Panc1 (cell line): Measurements from ENCODE around the gene PLOD3. TPM values are rescaled to one million over a fixed set of nuclear protein-coding genes. Genes with fewer than 3 reads are reported as not detected.
A peak's percentile ranks its signal among the peaks of the same experiment; 100 is the strongest.

Source experiments
- ATAC-seq: fragments of 200-7000 bp; cut with Tn5 transposase; 2 replicates; pipeline ENCODE4 v1.9.1; 2020; ENCODE audit warnings: mild to moderate bottlenecking, moderate library complexity
- BruUV-seq: library from RNA; stranded (reverse); fragments of 400-500 nt; replicated peaks from 2 replicates; lab custom pipeline; 2021; lab: Mats Ljungman, UMichigan
- CTCF ChIA-PET: fragments of 300-600 bp; sonication (Branson Sonifier 250); formaldehyde crosslinking; loops from one replicate; lab custom pipeline; 2022; ENCODE audit warnings: antibody characterized with exemption; lab: Charles Lee
- POLR2A ChIA-PET: fragments of 300-600 bp; sonication (Branson Sonifier 250); formaldehyde crosslinking; loops from one replicate; lab custom pipeline; 2022; ENCODE audit warnings: antibody characterized with exemption; lab: Charles Lee
- DNase-seq: peaks from one replicate; pipeline ENCODE4 v3.0.0-alpha.2; 2010; ENCODE audit warnings: low read depth, low spot score
- H3K27ac ChIP-seq: 2 replicates; pipeline ENCODE4 v1.5.1; 2011; ENCODE audit warnings: mild to moderate bottlenecking, low read length, inconsistent platforms
- H3K27me3 ChIP-seq: fragments of 200-500 bp; sonication (Bioruptor generic); 2 replicates; pipeline ENCODE4 v1.6.0; 2014; ENCODE audit warnings: low read length, inconsistent platforms; ENCODE audit not compliant: control insufficient read depth, insufficient read depth
- H3K36me3 ChIP-seq: fragments of 200-500 bp; sonication (Bioruptor generic); 2 replicates; pipeline ENCODE4 v1.5.1; 2014; ENCODE audit warnings: inconsistent platforms, mild to moderate bottlenecking, low read length, moderate library complexity; ENCODE audit not compliant: control insufficient read depth, insufficient read depth
- H3K4me1 ChIP-seq: 2 replicates; pipeline ENCODE4 v1.5.1; 2011; ENCODE audit warnings: inconsistent platforms, mild to moderate bottlenecking, low read length, moderate library complexity; ENCODE audit not compliant: control insufficient read depth, insufficient read depth
- H3K4me3 ChIP-seq, 2 experiments: 2 replicates each; pipeline ENCODE4 v1.5.1; 2011 to 2012; ENCODE audit warnings: low read depth in 2 of 2, low read length in 2 of 2, mild to moderate bottlenecking in 2 of 2, inconsistent platforms in 1 of 2, moderate library complexity in 1 of 2
- H3K9me3 ChIP-seq: fragments of 200-500 bp; sonication (Bioruptor generic); 2 replicates; pipeline ENCODE4 v1.5.1; 2014; ENCODE audit warnings: low read depth, mild to moderate bottlenecking, inconsistent platforms, low read length, moderate library complexity; ENCODE audit not compliant: control insufficient read depth, insufficient read depth
- CTCF ChIP-seq: fragments of 450-650 bp; IDR thresholded peaks from 2 replicates; pipeline ENCODE4 v1.5.1; 2017; ENCODE audit warnings: mild to moderate bottlenecking
- POLR2AphosphoS5 ChIP-seq: IDR thresholded peaks from 2 replicates; pipeline ENCODE4 v1.6.1; 2012; ENCODE audit warnings: mild to moderate bottlenecking, low read depth, low read length, moderate library complexity
- REST ChIP-seq, 2 experiments: IDR thresholded peaks; 2 replicates each; pipeline ENCODE4 v1.6.1; 2011 to 2012; ENCODE audit warnings: low read depth in 2 of 2, control low read depth in 1 of 2, low read length in 1 of 2, mild to moderate bottlenecking in 1 of 2, moderate library complexity in 1 of 2; ENCODE audit not compliant: insufficient read depth in 1 of 2
- SIN3A ChIP-seq: IDR thresholded peaks from 2 replicates; pipeline ENCODE4 v1.6.1; 2012; ENCODE audit warnings: low read depth, mild to moderate bottlenecking, low read length, moderate library complexity, borderline replicate concordance; ENCODE audit not compliant: insufficient read depth
- TCF7L2 ChIP-seq: IDR thresholded peaks from 2 replicates; pipeline ENCODE4 v1.6.1; 2011; ENCODE audit warnings: mild to moderate bottlenecking, low read depth, low read length, inconsistent platforms
- in situ Hi-C: cut with HindIII; loops from 2 replicates; pipeline ENCODE4 v1.10.0; 2016; ENCODE audit warnings: low sequenced_read_pairs, low pct_unique_long_range_greater_than_20kb
- intact Hi-C: fragments of 100-400 bp; cut with micrococcal nuclease; formaldehyde crosslinking; loops from one replicate; pipeline ENCODE4 v1.10.0; 2022; ENCODE audit not compliant: unreplicated experiment
- total RNA-seq: library from RNA; stranded (reverse); gene quantifications from one replicate; pipeline ENCODE4 v1.2.1, GENCODE V29; 2021; ENCODE audit not compliant: unreplicated experiment

Gene PLOD3
- total RNA-seq, 1 experiment from 2014 or later: 93.0 TPM

GRCh38 chr7:101169110-101169837 lies 48.1 kb downstream of the PLOD3 start:
- Histone ChIP-seq H3K4me1 (peaks cover 56% of the 10 kb centered on the region), H3K9me3 (no peaks in the 10 kb centered on the region), H3K27me3 (peaks cover 16% of the 10 kb centered on the region), H3K4me3 (peak overlapping the region; percentile 8 to 46; a peak in 3 of 4 replicates), H3K36me3 (no peaks in the 10 kb centered on the region), H3K27ac (no peak overlapping the region)
- POLR2A ChIA-PET: interaction anchor here (0.7 kb wide), 1 partner anchor 72 kb away, joined by 3 read pairs; no protein-coding TSS in a partner anchor
- TF ChIP-seq REST (IDR thresholded peaks at IDR 0.05; ENCODE audit: insufficient read depth in 1 of 2, low read depth in 2 of 2, low read length in 1 of 2) (no peak), SIN3A (no peak), TCF7L2 (no peak), POLR2AphosphoS5 (no peak), CTCF (no peak)
- DNase-seq (no peak), ATAC-seq (no peak)
- BruUV-seq: no TSS peak
- intact Hi-C loops: no loop called here
- in situ Hi-C loops: no loop called here
- CTCF ChIA-PET: interaction anchor here (1.6 kb wide), 1 partner anchor 23 kb away, joined by 5 read pairs; no protein-coding TSS in a partner anchor

GRCh38 chr7:101168412-101169049 lies 48.9 kb downstream of the PLOD3 start:
- ChIA-PET POLR2A (interaction anchor here (0.7 kb wide), 2 partner anchors 8 to 71 kb away, joined by 3 to 5 read pairs; no protein-coding TSS in a partner anchor), CTCF (no interaction called here)
- Histone ChIP-seq H3K27me3 (peaks cover 16% of the 10 kb centered on the region), H3K9me3 (no peaks in the 10 kb centered on the region), H3K27ac (no peak overlapping the region), H3K4me1 (peaks cover 50% of the 10 kb centered on the region), H3K36me3 (no peaks in the 10 kb centered on the region), H3K4me3 (no peak overlapping the region)
- in situ Hi-C loops (no loop called here), intact Hi-C loops (no loop called here)
- no TSS peak for BruUV-seq
- DNase-seq: no peak
- TF ChIP-seq SIN3A: no peak
- ATAC-seq: no peak
